Left kidney (tissue), 2 donors: ENCODE measurements around the gene AK5. TPM values are rescaled to one million over a fixed set of nuclear protein-coding genes. Genes with fewer than 3 reads are reported as not detected.

ENCODE experiments used
- DNase-seq: peaks from one replicate; pipeline ENCODE4 v3.0.0-alpha.2; 2013
- polyA plus RNA-seq: library from polyadenylated mRNA; unstranded; fragments of 120-200 nt; gene quantifications from one replicate; pipeline ENCODE4 v1.2.1, GENCODE V29; 2013; ENCODE audit not compliant: insufficient read length

Gene AK5
- polyA plus RNA-seq, 1 donor, result 4.6 TPM

- no peak for DNase-seq
These were observed 312.7 kb downstream of the AK5 start for GRCh38 chr1:77594366-77595112.

GRCh38 chr1:77597310-77597709 lies 315.5 kb downstream of the AK5 start:
- DNase-seq, result no peak

- no peak for DNase-seq
These were observed 323.6 kb downstream of the AK5 start for GRCh38 chr1:77605246-77606026.

GRCh38 chr1:77608893-77609292 lies 327.1 kb downstream of the AK5 start:
- no peak for DNase-seq

Other genes with a start within 250 kb of the AK5 start
- 49.0 TPM for gene PIGK, start 62.6 kb upstream of the AK5 start, polyA plus RNA-seq